OCI-LY7 (cell line): Measurements from ENCODE around the gene WDR7. TPM values are rescaled to one million over a fixed set of nuclear protein-coding genes. Genes with fewer than 3 reads are reported as not detected.

Experiments
- BruUV-seq: library from RNA; stranded (reverse); fragments of 400-500 nt; replicated peaks from 2 replicates; lab custom pipeline; 2021; lab: Mats Ljungman, UMichigan
- CTCF ChIA-PET: fragments of 300-600 bp; sonication (Branson Sonifier 250); formaldehyde crosslinking; loops from one replicate; lab custom pipeline; 2022; ENCODE audit warnings: antibody characterized with exemption; ENCODE audit not compliant: unreplicated experiment; lab: Charles Lee
- POLR2A ChIA-PET: fragments of 300-600 bp; sonication (Branson Sonifier 250); formaldehyde crosslinking; loops from one replicate; lab custom pipeline; 2022; ENCODE audit warnings: antibody characterized with exemption; lab: Charles Lee
- DNase-seq: peaks from one replicate; pipeline ENCODE4 v3.0.0-alpha.2; 2015; ENCODE audit warnings: low spot score
- H2AFZ ChIP-seq: fragments of 200-600 bp; sonication (generic), shearing (Covaris generic); 2 replicates; pipeline ENCODE4 v1.6.1; 2014; ENCODE audit warnings: mild to moderate bottlenecking, antibody characterized with exemption, low read length, moderate library complexity
- H3K27ac ChIP-seq: fragments of 200-600 bp; sonication (generic); 2 replicates; pipeline ENCODE4 v1.5.1; 2014; ENCODE audit warnings: mixed run types, low read depth, mild to moderate bottlenecking, moderate library complexity, low read length, inconsistent platforms; ENCODE audit not compliant: poor library complexity, severe bottlenecking
- H3K36me3 ChIP-seq: fragments of 200-600 bp; sonication (generic); 2 replicates; pipeline ENCODE4 v1.6.1; 2014; ENCODE audit warnings: mild to moderate bottlenecking, antibody characterized with exemption, low read length, moderate library complexity, mixed read lengths; ENCODE audit not compliant: insufficient read depth
- H3K4me1 ChIP-seq: fragments of 200-600 bp; sonication (generic); 2 replicates; pipeline ENCODE4 v1.5.1; 2014; ENCODE audit warnings: mild to moderate bottlenecking, low read length; ENCODE audit not compliant: insufficient read depth, poor library complexity, severe bottlenecking
- H3K4me2 ChIP-seq: fragments of 200-600 bp; sonication (generic); 2 replicates; pipeline ENCODE4 v1.6.1; 2014; ENCODE audit warnings: mild to moderate bottlenecking, low read length
- H3K4me3 ChIP-seq: fragments of 200-600 bp; sonication (generic); 2 replicates; pipeline ENCODE4 v1.5.1; 2014; ENCODE audit warnings: mild to moderate bottlenecking, low read depth, low read length; ENCODE audit not compliant: poor library complexity, severe bottlenecking
- H3K79me2 ChIP-seq: fragments of 200-600 bp; sonication (generic); 2 replicates; pipeline ENCODE4 v1.6.1; 2016; ENCODE audit warnings: low read depth, mild to moderate bottlenecking, low read length, moderate library complexity, mixed read lengths; ENCODE audit not compliant: insufficient read depth
- H3K9me2 ChIP-seq: fragments of 200-600 bp; sonication (generic); 2 replicates; pipeline ENCODE4 v1.6.1; 2016; ENCODE audit warnings: mild to moderate bottlenecking, low read length, mixed read lengths; ENCODE audit not compliant: insufficient read depth
- H3K9me3 ChIP-seq: fragments of 200-600 bp; sonication (generic); 2 replicates; pipeline ENCODE4 v1.6.1; 2014; ENCODE audit warnings: mild to moderate bottlenecking, mixed run types, low read length, mixed read lengths
- H4K20me1 ChIP-seq: fragments of 200-600 bp; sonication (generic); 2 replicates; pipeline ENCODE4 v1.6.1; 2014; ENCODE audit warnings: mild to moderate bottlenecking, antibody characterized with exemption, low read length, moderate library complexity, mixed read lengths; ENCODE audit not compliant: insufficient read depth
- CTCF ChIP-seq: fragments of 200-600 bp; sonication (generic); conservative IDR thresholded peaks from 2 replicates; pipeline ENCODE4 v1.5.1; 2014; ENCODE audit warnings: mild to moderate bottlenecking, antibody characterized with exemption, low read length, moderate library complexity, mixed read lengths
- EZH2phosphoT487 ChIP-seq: fragments of 200-600 bp; sonication (generic); IDR thresholded peaks from 2 replicates; pipeline ENCODE4 v1.6.1; 2018; ENCODE audit warnings: low read depth, borderline replicate concordance, mild to moderate bottlenecking, mixed run types, antibody characterized with exemption, low read length, moderate library complexity, mixed read lengths
- intact Hi-C: fragments of 100-400 bp; cut with micrococcal nuclease; formaldehyde crosslinking; loops from one replicate; pipeline ENCODE4 v1.10.0; 2022; ENCODE audit not compliant: unreplicated experiment
- total RNA-seq, 2 experiments: library from RNA; depleted of rRNA in 1 of 2; stranded (reverse); fragments of >200 nt in 1 of 2; shearing (Covaris generic) in 1 of 2; gene quantifications; 2 replicates each; pipeline ENCODE4 v1.2.3, GENCODE V29; 2014 to 2022

WDR7 gene
- total RNA-seq, 2 experiments from 2014 or later, result 13.2 to 17.1 TPM

GRCh38 chr18:57059366-57059765 is 408.2 kb downstream of the WDR7 start:
- ChIA-PET CTCF (no interaction called here), POLR2A (no interaction called here)
- no peaks in the 10 kb centered on the region for H3K4me1 ChIP-seq
- no peaks in the 10 kb centered on the region for H3K9me2 ChIP-seq
- H3K4me2 ChIP-seq, result no peak overlapping the region
- TF ChIP-seq EZH2phosphoT487, result no peak
- no peak for TF ChIP-seq CTCF
- no peaks in the 10 kb centered on the region for H3K79me2 ChIP-seq
- no peaks in the 10 kb centered on the region for H4K20me1 ChIP-seq
- DNase-seq, result no peak
- intact Hi-C loops, result no loop called here
- no peak overlapping the region for H3K4me3 ChIP-seq
- H2AFZ ChIP-seq, result no peak overlapping the region
- H3K36me3 ChIP-seq, result no peaks in the 10 kb centered on the region
- BruUV-seq, result no TSS peak
- no peaks in the 10 kb centered on the region for H3K9me3 ChIP-seq
- no peak overlapping the region for H3K27ac ChIP-seq

- H3K27ac ChIP-seq, result no peak overlapping the region
- CTCF ChIA-PET, result no interaction called here
- no peak overlapping the region for H3K4me3 ChIP-seq
- no peaks in the 10 kb centered on the region for H3K36me3 ChIP-seq
- no TSS peak for BruUV-seq
- no peaks in the 10 kb centered on the region for H3K4me1 ChIP-seq
- no peaks in the 10 kb centered on the region for H4K20me1 ChIP-seq
- TF ChIP-seq EZH2phosphoT487 (no peak), CTCF (no peak)
- POLR2A ChIA-PET, result interaction anchor here (0.7 kb wide), 1 partner anchor 1535 kb away, joined by 4 read pairs; no protein-coding TSS in a partner anchor
- DNase-seq, result no peak
- H2AFZ ChIP-seq, result no peak overlapping the region
- H3K79me2 ChIP-seq, result no peaks in the 10 kb centered on the region
- H3K4me2 ChIP-seq, result no peak overlapping the region
- intact Hi-C loops, result no loop called here
- H3K9me3 ChIP-seq, result no peaks in the 10 kb centered on the region
- no peaks in the 10 kb centered on the region for H3K9me2 ChIP-seq
Measured at GRCh38 chr18:57060814-57061213, 409.7 kb downstream of the WDR7 start.

GRCh38 chr18:57062178-57062577 is 411.0 kb downstream of the WDR7 start:
- POLR2A ChIA-PET, result no interaction called here
- Histone ChIP-seq H3K9me3 (no peaks in the 10 kb centered on the region), H3K4me3 (no peak overlapping the region), H3K36me3 (no peaks in the 10 kb centered on the region), H3K27ac (no peak overlapping the region), H2AFZ (no peak overlapping the region), H3K79me2 (no peaks in the 10 kb centered on the region), H3K4me2 (no peak overlapping the region), H4K20me1 (no peaks in the 10 kb centered on the region), H3K4me1 (no peaks in the 10 kb centered on the region), H3K9me2 (no peaks in the 10 kb centered on the region)
- no peak for DNase-seq
- no peak for TF ChIP-seq EZH2phosphoT487
- TF ChIP-seq CTCF, result no peak
- CTCF ChIA-PET, result no interaction called here
- BruUV-seq, result no TSS peak
- intact Hi-C loops, result no loop called here
